Measurements from ENCODE around the gene PDE9A.

DNA sequence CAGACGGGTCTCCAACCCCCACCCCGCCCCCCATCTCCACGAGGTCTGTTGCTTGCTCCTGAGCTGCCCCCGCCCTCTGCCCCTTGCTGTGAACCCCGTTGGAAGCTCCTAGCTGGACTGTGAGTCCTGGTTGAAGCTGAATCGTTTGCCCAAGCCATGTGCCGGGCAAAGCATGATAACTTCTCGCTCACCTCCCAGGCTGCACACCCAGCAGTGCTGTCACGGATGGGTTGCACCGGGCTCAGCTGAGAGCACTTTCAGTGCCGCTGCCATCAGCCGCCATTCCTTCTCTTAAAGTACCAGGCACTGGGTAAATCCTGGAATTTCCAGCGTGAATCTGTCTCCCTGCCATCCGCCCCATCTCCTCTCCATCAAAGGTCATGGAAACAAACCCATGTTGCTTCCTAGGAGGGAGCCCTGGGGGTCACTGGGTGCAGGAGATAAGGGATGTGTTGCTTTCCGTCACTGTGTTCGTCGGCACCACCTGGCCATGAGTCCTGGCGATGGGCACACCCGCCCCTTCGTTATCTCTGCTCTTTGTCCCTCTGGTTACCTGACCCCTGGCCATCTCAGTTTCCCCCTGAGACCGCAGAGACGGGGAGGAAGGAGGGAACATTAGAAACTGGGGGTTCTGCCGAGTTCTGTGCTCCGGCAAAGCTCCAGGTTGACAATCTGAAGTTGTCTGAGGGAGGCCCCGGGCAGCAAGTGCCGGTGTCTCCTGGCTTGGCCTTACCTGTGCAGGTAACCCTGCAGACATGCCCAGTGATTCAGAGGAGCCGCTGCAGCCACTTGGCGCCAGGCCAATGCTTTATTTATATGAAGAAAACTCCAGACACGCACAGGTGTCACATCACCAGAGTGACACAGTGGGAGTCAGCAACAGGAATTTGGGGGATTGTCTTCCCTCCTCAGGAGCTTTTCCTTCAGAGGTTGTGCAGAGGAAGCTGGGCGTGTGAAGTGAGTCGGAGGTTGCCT lies 2.7 kb downstream of the PDE9A start:
- no peak for TF ChIP-seq POLR2AphosphoS5 (IDR thresholded peaks at IDR 0.05)
- TF ChIP-seq, protein P1, sequence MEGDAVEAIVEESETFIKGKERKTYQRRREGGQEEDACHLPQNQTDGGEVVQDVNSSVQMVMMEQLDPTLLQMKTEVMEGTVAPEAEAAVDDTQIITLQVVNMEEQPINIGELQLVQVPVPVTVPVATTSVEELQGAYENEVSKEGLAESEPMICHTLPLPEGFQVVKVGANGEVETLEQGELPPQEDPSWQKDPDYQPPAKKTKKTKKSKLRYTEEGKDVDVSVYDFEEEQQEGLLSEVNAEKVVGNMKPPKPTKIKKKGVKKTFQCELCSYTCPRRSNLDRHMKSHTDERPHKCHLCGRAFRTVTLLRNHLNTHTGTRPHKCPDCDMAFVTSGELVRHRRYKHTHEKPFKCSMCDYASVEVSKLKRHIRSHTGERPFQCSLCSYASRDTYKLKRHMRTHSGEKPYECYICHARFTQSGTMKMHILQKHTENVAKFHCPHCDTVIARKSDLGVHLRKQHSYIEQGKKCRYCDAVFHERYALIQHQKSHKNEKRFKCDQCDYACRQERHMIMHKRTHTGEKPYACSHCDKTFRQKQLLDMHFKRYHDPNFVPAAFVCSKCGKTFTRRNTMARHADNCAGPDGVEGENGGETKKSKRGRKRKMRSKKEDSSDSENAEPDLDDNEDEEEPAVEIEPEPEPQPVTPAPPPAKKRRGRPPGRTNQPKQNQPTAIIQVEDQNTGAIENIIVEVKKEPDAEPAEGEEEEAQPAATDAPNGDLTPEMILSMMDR (IDR thresholded peaks at IDR 0.05 in 8 of 11, conservative IDR thresholded peaks at IDR 0.05 in 3 of 11), result no peak

All from spleen (tissue), 7 donors.